Natural killer cell (primary cell): ENCODE data around the gene RNF31. TPM values are rescaled to one million over a fixed set of nuclear protein-coding genes. Genes with fewer than 3 reads are reported as not detected.

ENCODE experiments used
- ATAC-seq, 3 donors: fragments of 150-1000 bp in 2 of 3; fragments of 200-7000 bp in 1 of 3; cut with Tn5 transposase; 1 replicate in 1 of 3; 2 replicates in 2 of 3; pipeline ENCODE4 v1.10.0; 2021; ENCODE audit warnings: mild to moderate bottlenecking in 2 of 3, moderate library complexity in 2 of 3
- DNase-seq, 2 donors: peaks; one replicate each; pipeline versions ENCODE4 v3.0.0 to v3.0.0-alpha.2; 2013 to 2021; ENCODE audit warnings: mixed read lengths in 1 of 2
- H3K27ac ChIP-seq: one replicate; pipeline ENCODE4 v1.5.1; 2013; ENCODE audit warnings: mild to moderate bottlenecking, low read length
- H3K27me3 ChIP-seq: one replicate; pipeline ENCODE4 v1.6.1; 2013; ENCODE audit warnings: low read length; ENCODE audit not compliant: control insufficient read depth, insufficient read depth
- H3K36me3 ChIP-seq: one replicate; pipeline ENCODE4 v1.6.1; 2013; ENCODE audit warnings: low read length; ENCODE audit not compliant: control insufficient read depth, insufficient read depth
- H3K4me1 ChIP-seq: one replicate; pipeline ENCODE4 v1.6.1; 2013; ENCODE audit warnings: low read length; ENCODE audit not compliant: control insufficient read depth, insufficient read depth
- H3K4me3 ChIP-seq: one replicate; pipeline ENCODE4 v1.5.1; 2013; ENCODE audit warnings: low read length
- H3K9me3 ChIP-seq: one replicate; pipeline ENCODE4 v1.6.1; 2013; ENCODE audit warnings: low read length; ENCODE audit not compliant: control insufficient read depth, insufficient read depth
- H3K27ac Mint-ChIP-seq, 2 donors: one replicate each; pipeline ENCODE4 v1.8.0; 2022; ENCODE audit warnings: mild to moderate bottlenecking in 2 of 2, mixed read lengths in 2 of 2, moderate library complexity in 1 of 2
- H3K27me3 Mint-ChIP-seq, 2 donors: one replicate each; pipeline ENCODE4 v1.8.0; 2022; ENCODE audit warnings: low read depth in 2 of 2, mixed read lengths in 2 of 2
- H3K36me3 Mint-ChIP-seq: one replicate; pipeline ENCODE4 v1.8.0; 2022; ENCODE audit warnings: mixed read lengths
- H3K4me1 Mint-ChIP-seq, 2 donors: one replicate each; pipeline ENCODE4 v1.8.0; 2022; ENCODE audit warnings: mixed read lengths in 2 of 2
- H3K4me3 Mint-ChIP-seq: one replicate; pipeline ENCODE4 v1.8.0; 2022; ENCODE audit warnings: mild to moderate bottlenecking, moderate library complexity, mixed read lengths
- H3K9me3 Mint-ChIP-seq, 2 donors: one replicate each; pipeline ENCODE4 v1.8.0; 2022; ENCODE audit warnings: mixed read lengths in 2 of 2
- CTCF ChIP-seq: fragments of 200-600 bp; IDR thresholded peaks from one replicate; pipeline ENCODE4 v1.8.0; 2022; ENCODE audit warnings: antibody characterized with exemption
- WGBS: methylation state at CpG from one replicate; pipeline ENCODE4 v1.1.7; 2013; ENCODE audit warnings: missing lambda C conversion rate; ENCODE audit not compliant: insufficient coverage; 5-methylcytosine and 5-hydroxymethylcytosine counted together
- intact Hi-C: fragments of 100-400 bp; cut with micrococcal nuclease; formaldehyde crosslinking; loops from one replicate; pipeline ENCODE4 v1.14.2; 2022
- total RNA-seq, 4 donors: library from RNA; stranded (reverse); fragments of 120-200 nt in 1 of 4; gene quantifications; one replicate each; pipeline versions ENCODE4 v1.2.3 to v1.2.4, GENCODE V29; 2013 to 2022

RNF31 gene
- total RNA-seq, 3 donors from 2014 or later (not counting 1 experiment from before 2014, with no cell fraction given), result 96.9 to 134 (median 125) TPM

- DNase-seq (no peak), ATAC-seq (no peak)
- H3K27ac Mint-ChIP-seq, result peak overlapping the region in 1 of 2 donors; percentile 11
- no peaks in the 10 kb centered on the region for H3K36me3 Mint-ChIP-seq
- no peaks in the 10 kb centered on the region for H3K9me3 Mint-ChIP-seq
- Histone ChIP-seq H3K4me1 (peaks cover 14% of the 10 kb centered on the region), H3K27me3 (no peaks in the 10 kb centered on the region), H3K4me3 (no peak overlapping the region), H3K36me3 (no peaks in the 10 kb centered on the region), H3K9me3 (no peaks in the 10 kb centered on the region), H3K27ac (no peak overlapping the region)
- H3K4me3 Mint-ChIP-seq, result no peak overlapping the region
- no peak for TF ChIP-seq CTCF
- 93% methylated on average over 8 of the region's 9 CpGs for WGBS
- intact Hi-C loops, result no loop called here
- H3K4me1 Mint-ChIP-seq, result peaks cover 12 to 14% of the 10 kb centered on the region in 2 donors
- H3K27me3 Mint-ChIP-seq, result no peaks in the 10 kb centered on the region
Observed at GRCh38 chr14:24110060-24110459, 37.2 kb upstream of the RNF31 start.

GRCh38 chr14:24110523-24110922, 36.8 kb upstream of the RNF31 start:
- H3K9me3 ChIP-seq, result no peaks in the 10 kb centered on the region
- H3K9me3 Mint-ChIP-seq, result no peaks in the 10 kb centered on the region
- H3K27me3 ChIP-seq, result no peaks in the 10 kb centered on the region
- WGBS, result 100% methylated on average over 1 of the region's 1 CpG
- peak overlapping the region in 1 of 2 donors; percentile 11 for H3K27ac Mint-ChIP-seq
- no peak for TF ChIP-seq CTCF
- H3K36me3 ChIP-seq, result no peaks in the 10 kb centered on the region
- H3K27me3 Mint-ChIP-seq, result no peaks in the 10 kb centered on the region
- H3K4me3 ChIP-seq, result no peak overlapping the region
- no peaks in the 10 kb centered on the region for H3K36me3 Mint-ChIP-seq
- ATAC-seq (no peak), DNase-seq (no peak)
- H3K4me1 Mint-ChIP-seq, result peaks cover 17 to 19% of the 10 kb centered on the region in 2 donors
- peaks cover 17% of the 10 kb centered on the region for H3K4me1 ChIP-seq
- H3K27ac ChIP-seq, result no peak overlapping the region
- no peak overlapping the region for H3K4me3 Mint-ChIP-seq
- intact Hi-C loops, result no loop called here

- Histone ChIP-seq H3K4me3 (peak overlapping the region; percentile 62), H3K27me3 (no peaks in the 10 kb centered on the region), H3K36me3 (peaks cover 14% of the 10 kb centered on the region), H3K9me3 (no peaks in the 10 kb centered on the region), H3K4me1 (peaks cover 29% of the 10 kb centered on the region), H3K27ac (peak overlapping the region; percentile 100)
- Mint-ChIP-seq H3K9me3 (no peaks in the 10 kb centered on the region), H3K36me3 (no peaks in the 10 kb centered on the region), H3K4me3 (peak overlapping the region; percentile 99), H3K27ac (peak overlapping the region; percentile 96 to 99), H3K4me1 (peaks cover 30 to 35% of the 10 kb centered on the region in 2 donors), H3K27me3 (no peaks in the 10 kb centered on the region)
- no peak for DNase-seq
- ATAC-seq, result no peak
- WGBS, result 15% methylated on average over 13 of the region's 15 CpGs
- TF ChIP-seq CTCF, result no peak
- intact Hi-C loops, result no loop called here
Observed at GRCh38 chr14:24113379-24113800, 33.9 kb upstream of the RNF31 start.
